T-helper 2 cell (primary cell): ENCODE data around the gene TRIM2.

Experiments used
- DNase-seq, 5 experiments: peaks; one replicate each; pipeline versions ENCODE4 v3.0.0 to v3.0.0-alpha.2; 2012 to 2022

The TRIM2 gene

DNA sequence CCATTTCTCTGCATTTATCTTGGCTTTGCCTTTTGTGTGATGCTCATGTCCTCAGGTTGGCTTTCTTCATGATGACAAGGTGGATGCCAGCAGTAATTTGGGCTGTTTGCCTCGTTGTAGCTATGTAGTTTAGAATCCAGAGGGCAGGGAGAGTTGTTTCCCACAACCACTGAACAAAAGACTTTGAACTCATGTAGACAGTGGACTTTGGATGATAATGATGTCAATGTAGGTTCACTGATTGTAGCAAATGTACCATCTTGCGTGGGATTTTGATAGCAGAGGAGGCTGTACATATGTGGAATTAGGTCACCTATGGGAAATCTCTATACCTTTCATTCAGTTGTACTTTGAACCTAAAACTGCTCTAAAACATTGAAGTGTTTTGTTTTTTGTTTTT is 181.5 kb downstream of the TRIM2 start:
- no peak for DNase-seq

DNA sequence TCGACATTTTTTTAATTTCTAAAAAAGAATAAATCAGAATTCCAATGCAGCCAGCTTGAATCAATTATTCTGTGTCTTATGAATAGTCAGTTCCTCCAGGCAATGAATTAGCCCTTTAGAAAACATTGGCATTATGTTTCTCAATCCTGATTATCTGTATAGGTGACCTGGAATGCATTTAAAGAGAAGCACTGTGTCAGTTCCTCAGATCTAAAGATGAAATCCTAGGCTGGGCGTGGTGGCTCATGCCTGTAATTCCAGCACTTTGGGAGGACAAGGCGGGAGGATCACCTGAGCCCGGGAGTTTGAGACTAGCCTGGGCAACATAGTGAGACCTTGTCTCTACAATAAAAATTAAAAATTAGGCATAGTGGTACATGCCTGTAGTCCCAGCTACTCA is 183.7 kb downstream of the TRIM2 start:
- no peak for DNase-seq
